ENCODE results near the gene IFT20. TPM values are rescaled to one million over a fixed set of nuclear protein-coding genes. Genes with fewer than 3 reads are reported as not detected.

The IFT20 gene
- total RNA-seq, 2 donors from 2014 or later: 45.2 to 55.0 TPM

GRCh38 chr17:28370744-28371103, 35.5 kb upstream of the IFT20 start:
- Histone ChIP-seq H3K27me3 (replicated peaks; ENCODE audit: insufficient read depth) (no peaks in the 10 kb centered on the region), H3K27ac (peak overlapping the region; percentile 17 to 43), H3K36me3 (no peaks in the 10 kb centered on the region), H3K4me3 (no peak overlapping the region), H3K4me1 (replicated peaks) (no peaks in the 10 kb centered on the region), H3K9me3 (no peaks in the 10 kb centered on the region)
- intact Hi-C loops (cut with DNase I): no loop called here
- WGBS: 60% methylated on average over 1 of the region's 1 CpG
- TF ChIP-seq CTCF (IDR thresholded peaks at IDR 0.05) (no peak), POLR2A (IDR thresholded peaks at IDR 0.05) (no peak), POLR2AphosphoS5 (IDR thresholded peaks at IDR 0.05) (no peak)
- DNase-seq (ENCODE audit: low spot score): no peak

DNA sequence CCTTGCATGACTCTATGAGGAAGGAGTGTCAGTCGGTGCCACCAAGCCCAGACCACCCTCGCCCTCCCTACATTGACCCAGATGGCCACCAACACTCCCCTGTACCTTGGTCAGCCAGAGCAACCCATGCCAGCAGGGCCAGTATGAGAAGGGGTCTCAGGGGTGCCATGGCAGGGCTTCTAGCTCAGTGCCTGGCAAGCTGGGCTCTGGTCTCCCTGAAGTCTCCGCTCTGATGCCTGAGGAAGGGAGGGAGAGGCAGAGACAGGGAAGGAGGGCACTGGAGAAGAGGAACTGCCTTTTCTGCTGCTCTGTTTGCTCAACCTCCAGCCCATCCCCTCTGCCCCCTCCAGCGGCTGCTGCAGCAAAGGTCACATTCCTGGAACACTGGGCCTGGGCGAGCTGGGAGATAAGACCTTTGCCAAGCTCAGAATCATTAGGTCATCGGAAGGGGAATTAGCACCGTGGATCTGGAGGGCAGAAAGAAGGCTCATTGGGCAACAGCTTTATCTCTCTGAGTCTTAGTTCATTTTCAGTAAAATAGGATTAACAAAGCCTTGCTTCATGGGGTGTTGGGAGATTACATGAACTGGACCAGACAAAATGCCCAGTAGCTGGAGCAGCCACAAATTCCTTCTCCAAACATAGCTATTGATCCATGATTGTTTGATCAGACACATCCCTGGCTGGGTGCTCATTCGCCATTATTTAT, 34.9 kb upstream of the IFT20 start, which contains the start of gene VTN:
Gene VTN, minus strand, starts transcription at position 273 of the 709 bp plus-strand sequence. Its CDS starts 104 bp downstream, at position 169.
- H3K9me3 ChIP-seq: no peaks in the 10 kb centered on the region
- H3K4me3 ChIP-seq: peak within 1 kb of the TSS; percentile 33 to 40
- TF ChIP-seq CTCF (IDR thresholded peaks at IDR 0.05) (no peak), POLR2A (IDR thresholded peaks at IDR 0.05) (no peak), POLR2AphosphoS5 (IDR thresholded peaks at IDR 0.05) (no peak)
- H3K27me3 ChIP-seq (replicated peaks; ENCODE audit: insufficient read depth): no peaks in the 10 kb centered on the region
- 28% methylated on average over 8 of the region's 8 CpGs for WGBS
- H3K36me3 ChIP-seq: no peaks in the 10 kb centered on the region
- intact Hi-C loops (cut with DNase I): no loop called here
- peak within 1 kb of the TSS; percentile 17 to 43 for H3K27ac ChIP-seq
- DNase-seq (ENCODE audit: low spot score): no peak
- H3K4me1 ChIP-seq (replicated peaks): no peaks in the 10 kb centered on the region

- TF ChIP-seq CTCF (IDR thresholded peaks at IDR 0.05) (no peak), POLR2AphosphoS5 (IDR thresholded peaks at IDR 0.05) (no peak), POLR2A (IDR thresholded peaks at IDR 0.05) (no peak)
- DNase-seq (ENCODE audit: low spot score): no peak
- Histone ChIP-seq H3K36me3 (no peaks in the 10 kb centered on the region), H3K27me3 (replicated peaks; ENCODE audit: insufficient read depth) (no peaks in the 10 kb centered on the region), H3K4me3 (no peak overlapping the region), H3K9me3 (no peaks in the 10 kb centered on the region), H3K27ac (no peak overlapping the region), H3K4me1 (replicated peaks) (no peaks in the 10 kb centered on the region)
- intact Hi-C loops (cut with DNase I): no loop called here
- WGBS: 57% methylated on average over 10 of the region's 10 CpGs
Measured at GRCh38 chr17:28369684-28370034, 34.4 kb upstream of the IFT20 start.

GRCh38 chr17:28368915-28369683, 33.8 kb upstream of the IFT20 start:
- H3K27me3 ChIP-seq (replicated peaks; ENCODE audit: insufficient read depth): no peaks in the 10 kb centered on the region
- intact Hi-C loops (cut with DNase I): no loop called here
- TF ChIP-seq POLR2AphosphoS5 (IDR thresholded peaks at IDR 0.05) (no peak), CTCF (IDR thresholded peaks at IDR 0.05) (no peak), POLR2A (IDR thresholded peaks at IDR 0.05) (no peak)
- no peaks in the 10 kb centered on the region for H3K9me3 ChIP-seq
- no peak overlapping the region for H3K4me3 ChIP-seq
- H3K27ac ChIP-seq: no peak overlapping the region
- no peak for DNase-seq (ENCODE audit: low spot score)
- H3K36me3 ChIP-seq: no peaks in the 10 kb centered on the region
- 87% methylated on average over 23 of the region's 23 CpGs for WGBS
- H3K4me1 ChIP-seq (replicated peaks): no peaks in the 10 kb centered on the region

Data from prostate gland (tissue), 2 donors.